Measurements from ENCODE around the gene CDC37.

Gene CDC37

GRCh38 chr19:10352764-10353671, 50.3 kb downstream of the CDC37 start:
- H3K4me3 ChIP-seq (ENCODE audit: control insufficient read depth in 1 of 7, extremely low read depth in 1 of 7, insufficient read depth in 4 of 7, low read depth in 2 of 7, low read length in 6 of 7) = no peak overlapping the region
- H3K27me3 ChIP-seq (replicated peaks in 2 of 5; ENCODE audit: control insufficient read depth in 4 of 5, insufficient read depth in 5 of 5, low read length in 4 of 5) = no peaks in the 10 kb centered on the region
- H3K36me3 ChIP-seq (ENCODE audit: control insufficient read depth in 4 of 4, insufficient read depth in 4 of 4, low read length in 3 of 4) = peaks cover 14 to 64% (median 49%) of the 10 kb centered on the region in 4 experiments
- 96% methylated on average over 62 of the region's 63 CpGs for WGBS (ENCODE audit: insufficient coverage)
- no peaks in the 10 kb centered on the region for H3K4me1 ChIP-seq (ENCODE audit: control extremely low read depth in 1 of 4, control insufficient read depth in 4 of 4, insufficient read depth in 4 of 4, low read length in 3 of 4)
- no peaks in the 10 kb centered on the region for H3K9me3 ChIP-seq (ENCODE audit: control extremely low read depth in 1 of 5, control insufficient read depth in 4 of 5, insufficient read depth in 2 of 5, low read depth in 1 of 5, low read length in 4 of 5)
- ChIA-PET CTCF (no interaction called here), POLR2A (no interaction called here)
- no peak for DNase-seq
- no peak overlapping the region for H3K27ac ChIP-seq (ENCODE audit: insufficient read depth in 1 of 2, low read depth in 1 of 2, low read length in 2 of 2, poor library complexity in 1 of 2, severe bottlenecking in 2 of 2)

GRCh38 chr19:10346509-10346908, 56.8 kb downstream of the CDC37 start:
- DNase-seq = no peak
- H3K36me3 ChIP-seq (ENCODE audit: control insufficient read depth in 4 of 4, insufficient read depth in 4 of 4, low read length in 3 of 4) = peaks cover 8 to 16% (median 12%) of the 10 kb centered on the region in 4 experiments
- WGBS (ENCODE audit: insufficient coverage) = 92% methylated on average over 7 of the region's 10 CpGs
- no peaks in the 10 kb centered on the region for H3K27me3 ChIP-seq (replicated peaks in 2 of 5; ENCODE audit: control insufficient read depth in 4 of 5, insufficient read depth in 5 of 5, low read length in 4 of 5)
- H3K4me3 ChIP-seq (ENCODE audit: control insufficient read depth in 1 of 7, extremely low read depth in 1 of 7, insufficient read depth in 4 of 7, low read depth in 2 of 7, low read length in 6 of 7) = no peak overlapping the region
- H3K9me3 ChIP-seq (ENCODE audit: control extremely low read depth in 1 of 5, control insufficient read depth in 4 of 5, insufficient read depth in 2 of 5, low read depth in 1 of 5, low read length in 4 of 5) = no peaks in the 10 kb centered on the region
- ChIA-PET POLR2A (no interaction called here), CTCF (no interaction called here)
- no peak overlapping the region for H3K27ac ChIP-seq (ENCODE audit: insufficient read depth in 1 of 2, low read depth in 1 of 2, low read length in 2 of 2, poor library complexity in 1 of 2, severe bottlenecking in 2 of 2)
- peaks cover 0 to 4% (median 0%) of the 10 kb centered on the region in 4 experiments for H3K4me1 ChIP-seq (ENCODE audit: control extremely low read depth in 1 of 4, control insufficient read depth in 4 of 4, insufficient read depth in 4 of 4, low read length in 3 of 4)

- 100% methylated on average over 3 of the region's 10 CpGs for WGBS (ENCODE audit: insufficient coverage)
- Histone ChIP-seq H3K27me3 (replicated peaks in 2 of 5; ENCODE audit: control insufficient read depth in 4 of 5, insufficient read depth in 5 of 5, low read length in 4 of 5) (no peaks in the 10 kb centered on the region), H3K4me1 (ENCODE audit: control extremely low read depth in 1 of 4, control insufficient read depth in 4 of 4, insufficient read depth in 4 of 4, low read length in 3 of 4) (peaks cover 3 to 8% (median 5%) of the 10 kb centered on the region in 4 experiments), H3K36me3 (ENCODE audit: control insufficient read depth in 4 of 4, insufficient read depth in 4 of 4, low read length in 3 of 4) (peaks cover 0 to 2% (median 1%) of the 10 kb centered on the region in 4 experiments), H3K9me3 (ENCODE audit: control extremely low read depth in 1 of 5, control insufficient read depth in 4 of 5, insufficient read depth in 2 of 5, low read depth in 1 of 5, low read length in 4 of 5) (no peaks in the 10 kb centered on the region), H3K27ac (ENCODE audit: insufficient read depth in 1 of 2, low read depth in 1 of 2, low read length in 2 of 2, poor library complexity in 1 of 2, severe bottlenecking in 2 of 2) (no peak overlapping the region), H3K4me3 (ENCODE audit: control insufficient read depth in 1 of 7, extremely low read depth in 1 of 7, insufficient read depth in 4 of 7, low read depth in 2 of 7, low read length in 6 of 7) (no peak overlapping the region)
- CTCF ChIA-PET = interaction anchor here (1.0 to 1.6 kb wide), 5 partner anchors 9 to 86 kb away, joined by 3 to 5 read pairs (median 3); no protein-coding TSS in a partner anchor
- POLR2A ChIA-PET = no interaction called here
- no peak for DNase-seq
These were observed 58.6 kb downstream of the CDC37 start for GRCh38 chr19:10344780-10345179.

- no peaks in the 10 kb centered on the region for H3K36me3 ChIP-seq (ENCODE audit: control insufficient read depth in 4 of 4, insufficient read depth in 4 of 4, low read length in 3 of 4)
- H3K27me3 ChIP-seq (replicated peaks in 2 of 5; ENCODE audit: control insufficient read depth in 4 of 5, insufficient read depth in 5 of 5, low read length in 4 of 5) = no peaks in the 10 kb centered on the region
- H3K4me1 ChIP-seq (ENCODE audit: control extremely low read depth in 1 of 4, control insufficient read depth in 4 of 4, insufficient read depth in 4 of 4, low read length in 3 of 4) = peaks cover 7 to 21% (median 17%) of the 10 kb centered on the region in 4 experiments
- no peak overlapping the region for H3K4me3 ChIP-seq (ENCODE audit: control insufficient read depth in 1 of 7, extremely low read depth in 1 of 7, insufficient read depth in 4 of 7, low read depth in 2 of 7, low read length in 6 of 7)
- ChIA-PET CTCF (interaction anchor here (0.7 to 1.6 kb wide), 4 partner anchors 9 to 84 kb away, joined by 3 to 5 read pairs (median 4); no protein-coding TSS in a partner anchor), POLR2A (interaction anchor here (0.6 kb wide), 1 partner anchor 55 kb away, joined by 3 read pairs; no protein-coding TSS in a partner anchor)
- DNase-seq = no peak
- WGBS (ENCODE audit: insufficient coverage) = 100% methylated on average over 1 of the region's 2 CpGs
- H3K9me3 ChIP-seq (ENCODE audit: control extremely low read depth in 1 of 5, control insufficient read depth in 4 of 5, insufficient read depth in 2 of 5, low read depth in 1 of 5, low read length in 4 of 5) = no peaks in the 10 kb centered on the region
- H3K27ac ChIP-seq (ENCODE audit: insufficient read depth in 1 of 2, low read depth in 1 of 2, low read length in 2 of 2, poor library complexity in 1 of 2, severe bottlenecking in 2 of 2) = no peak overlapping the region
These were observed 59.8 kb downstream of the CDC37 start for GRCh38 chr19:10343495-10343894.

Measured in common myeloid progenitor, CD34-positive (primary cell).